ENCODE data around the gene LRRC17. TPM values are rescaled to one million over a fixed set of nuclear protein-coding genes. Genes with fewer than 3 reads are reported as not detected.
A peak's percentile ranks its signal among the peaks of the same experiment; 100 is the strongest.

Gene LRRC17
- total and polyA plus RNA-seq, 9 of the 15 experiments (the other 6 are each of a cell fraction or from before 2014, with no cell fraction given): 0.03 to 0.18 (median 0.12) TPM; not detected in 5

DNA sequence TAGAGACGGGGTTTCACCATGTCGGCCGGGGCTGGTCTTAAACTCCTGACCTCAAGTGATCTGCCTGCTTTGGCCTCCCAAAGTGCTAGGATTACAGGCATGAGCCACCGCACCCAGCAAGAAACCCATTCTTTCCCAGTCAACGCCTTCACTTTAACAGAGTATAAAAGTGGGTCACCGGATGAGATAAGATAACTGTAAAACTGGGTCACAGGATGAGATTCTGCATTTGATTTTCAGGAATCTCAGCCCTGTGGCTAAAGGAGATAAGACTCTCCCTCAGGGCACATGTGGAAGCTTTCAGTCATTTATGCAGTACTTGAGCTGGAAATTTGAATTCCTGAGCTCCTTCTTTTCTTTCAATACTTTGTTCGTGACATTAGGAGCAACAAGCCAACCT is 70.8 kb downstream of the LRRC17 start (continued):
- TF ChIP-seq PHF8 (IDR thresholded peaks at IDR 0.05; ENCODE audit: borderline replicate concordance, low read length): no peak
- TF ChIP-seq ZNF431 (CRISPR knock-in tag; IDR thresholded peaks at IDR 0.05): no peak
- TF ChIP-seq MED1 (CRISPR knock-in tag; IDR thresholded peaks at IDR 0.05; ENCODE audit: borderline replicate concordance): no peak
- TF ChIP-seq, protein P1, sequence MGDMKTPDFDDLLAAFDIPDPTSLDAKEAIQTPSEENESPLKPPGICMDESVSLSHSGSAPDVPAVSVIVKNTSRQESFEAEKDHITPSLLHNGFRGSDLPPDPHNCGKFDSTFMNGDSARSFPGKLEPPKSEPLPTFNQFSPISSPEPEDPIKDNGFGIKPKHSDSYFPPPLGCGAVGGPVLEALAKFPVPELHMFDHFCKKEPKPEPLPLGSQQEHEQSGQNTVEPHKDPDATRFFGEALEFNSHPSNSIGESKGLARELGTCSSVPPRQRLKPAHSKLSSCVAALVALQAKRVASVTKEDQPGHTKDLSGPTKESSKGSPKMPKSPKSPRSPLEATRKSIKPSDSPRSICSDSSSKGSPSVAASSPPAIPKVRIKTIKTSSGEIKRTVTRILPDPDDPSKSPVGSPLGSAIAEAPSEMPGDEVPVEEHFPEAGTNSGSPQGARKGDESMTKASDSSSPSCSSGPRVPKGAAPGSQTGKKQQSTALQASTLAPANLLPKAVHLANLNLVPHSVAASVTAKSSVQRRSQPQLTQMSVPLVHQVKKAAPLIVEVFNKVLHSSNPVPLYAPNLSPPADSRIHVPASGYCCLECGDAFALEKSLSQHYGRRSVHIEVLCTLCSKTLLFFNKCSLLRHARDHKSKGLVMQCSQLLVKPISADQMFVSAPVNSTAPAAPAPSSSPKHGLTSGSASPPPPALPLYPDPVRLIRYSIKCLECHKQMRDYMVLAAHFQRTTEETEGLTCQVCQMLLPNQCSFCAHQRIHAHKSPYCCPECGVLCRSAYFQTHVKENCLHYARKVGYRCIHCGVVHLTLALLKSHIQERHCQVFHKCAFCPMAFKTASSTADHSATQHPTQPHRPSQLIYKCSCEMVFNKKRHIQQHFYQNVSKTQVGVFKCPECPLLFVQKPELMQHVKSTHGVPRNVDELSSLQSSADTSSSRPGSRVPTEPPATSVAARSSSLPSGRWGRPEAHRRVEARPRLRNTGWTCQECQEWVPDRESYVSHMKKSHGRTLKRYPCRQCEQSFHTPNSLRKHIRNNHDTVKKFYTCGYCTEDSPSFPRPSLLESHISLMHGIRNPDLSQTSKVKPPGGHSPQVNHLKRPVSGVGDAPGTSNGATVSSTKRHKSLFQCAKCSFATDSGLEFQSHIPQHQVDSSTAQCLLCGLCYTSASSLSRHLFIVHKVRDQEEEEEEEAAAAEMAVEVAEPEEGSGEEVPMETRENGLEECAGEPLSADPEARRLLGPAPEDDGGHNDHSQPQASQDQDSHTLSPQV (IDR thresholded peaks at IDR 0.05): no peak
- TF ChIP-seq BRD4 (IDR thresholded peaks at IDR 0.05): no peak
- no peak for TF ChIP-seq ILF3 (IDR thresholded peaks at IDR 0.05; ENCODE audit: borderline replicate concordance)
- TF ChIP-seq, protein P2, sequence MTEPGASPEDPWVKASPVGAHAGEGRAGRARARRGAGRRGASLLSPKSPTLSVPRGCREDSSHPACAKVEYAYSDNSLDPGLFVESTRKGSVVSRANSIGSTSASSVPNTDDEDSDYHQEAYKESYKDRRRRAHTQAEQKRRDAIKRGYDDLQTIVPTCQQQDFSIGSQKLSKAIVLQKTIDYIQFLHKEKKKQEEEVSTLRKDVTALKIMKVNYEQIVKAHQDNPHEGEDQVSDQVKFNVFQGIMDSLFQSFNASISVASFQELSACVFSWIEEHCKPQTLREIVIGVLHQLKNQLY (CRISPR knock-in tag; conservative IDR thresholded peaks at IDR 0.05): no peak
- no peak for TF ChIP-seq ZNF384 (IDR thresholded peaks at IDR 0.05; ENCODE audit: low read depth, low read length)
- TF ChIP-seq NCOR1 (IDR thresholded peaks at IDR 0.05): peak; percentile 94
- peak; percentile 70; the same call in 1 of the 2 replicates for TF ChIP-seq DDX20 (tag; IDR thresholded peaks at IDR 0.05; ENCODE audit: low read depth)
- no peak for TF ChIP-seq SMAD2 (IDR thresholded peaks at IDR 0.05; ENCODE audit: low read depth, low read length)
- TF ChIP-seq, protein P3, sequence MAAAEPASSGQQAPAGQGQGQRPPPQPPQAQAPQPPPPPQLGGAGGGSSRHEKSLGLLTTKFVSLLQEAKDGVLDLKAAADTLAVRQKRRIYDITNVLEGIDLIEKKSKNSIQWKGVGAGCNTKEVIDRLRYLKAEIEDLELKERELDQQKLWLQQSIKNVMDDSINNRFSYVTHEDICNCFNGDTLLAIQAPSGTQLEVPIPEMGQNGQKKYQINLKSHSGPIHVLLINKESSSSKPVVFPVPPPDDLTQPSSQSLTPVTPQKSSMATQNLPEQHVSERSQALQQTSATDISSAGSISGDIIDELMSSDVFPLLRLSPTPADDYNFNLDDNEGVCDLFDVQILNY (CRISPR knock-in tag; IDR thresholded peaks at IDR 0.05): no peak
- peak; percentile 46; the same call in 1 of the 2 replicates for TF ChIP-seq LEF1 (IDR thresholded peaks at IDR 0.05)
- TF ChIP-seq, protein P4, sequence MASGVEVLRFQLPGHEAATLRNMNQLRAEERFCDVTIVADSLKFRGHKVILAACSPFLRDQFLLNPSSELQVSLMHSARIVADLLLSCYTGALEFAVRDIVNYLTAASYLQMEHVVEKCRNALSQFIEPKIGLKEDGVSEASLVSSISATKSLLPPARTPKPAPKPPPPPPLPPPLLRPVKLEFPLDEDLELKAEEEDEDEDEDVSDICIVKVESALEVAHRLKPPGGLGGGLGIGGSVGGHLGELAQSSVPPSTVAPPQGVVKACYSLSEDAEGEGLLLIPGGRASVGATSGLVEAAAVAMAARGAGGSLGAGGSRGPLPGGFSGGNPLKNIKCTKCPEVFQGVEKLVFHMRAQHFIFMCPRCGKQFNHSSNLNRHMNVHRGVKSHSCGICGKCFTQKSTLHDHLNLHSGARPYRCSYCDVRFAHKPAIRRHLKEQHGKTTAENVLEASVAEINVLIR (CRISPR knock-in tag; IDR thresholded peaks at IDR 0.05): no peak
- no peak for TF ChIP-seq PTRF (tag; IDR thresholded peaks at IDR 0.05)
- no peak for TF ChIP-seq OTX1 (CRISPR knock-in tag; IDR thresholded peaks at IDR 0.05)
- TF ChIP-seq ZNF699 (CRISPR knock-in tag; IDR thresholded peaks at IDR 0.05; ENCODE audit: insufficient replicate concordance): no peak
- no peak for TF ChIP-seq ZNF184 (CRISPR knock-in tag; IDR thresholded peaks at IDR 0.05)
- no peak for TF ChIP-seq NR4A1 (CRISPR knock-in tag; IDR thresholded peaks at IDR 0.05)
- 0 out of 2 replicates have a peak, but pooled peaks have one; percentile 22 for TF ChIP-seq NR4A1 (tag; IDR thresholded peaks at IDR 0.05)
- no peak for TF ChIP-seq ZNF165 (CRISPR knock-in tag; IDR thresholded peaks at IDR 0.05; ENCODE audit: borderline replicate concordance)
- peak in 1 of 2 experiments; percentile 90; a peak in 2 of 4 replicates for TF ChIP-seq TBL1XR1 (IDR thresholded peaks at IDR 0.05; ENCODE audit: low read length in 2 of 2)
- no peak for TF ChIP-seq EHMT2 (IDR thresholded peaks at IDR 0.05)
- no peak for TF ChIP-seq POLR2B (IDR thresholded peaks at IDR 0.05; ENCODE audit: low read depth, partially characterized antibody)
- TF ChIP-seq SMARCA5 (IDR thresholded peaks at IDR 0.05): no peak
